Neural progenitor cell (in vitro differentiated cells): ENCODE results near the gene GPR137B. TPM values are rescaled to one million over a fixed set of nuclear protein-coding genes. Genes with fewer than 3 reads are reported as not detected.

Experiments used
- DNase-seq: peaks from one replicate; pipeline ENCODE4 v3.0.0-alpha.2; 2016; ENCODE audit warnings: low spot score
- H2AFZ ChIP-seq: fragments of 200-600 bp; sonication (generic); replicated peaks from 2 replicates; pipeline ENCODE4 v1.6.1; 2016; ENCODE audit warnings: antibody characterized with exemption
- H3F3A ChIP-seq: fragments of 200-600 bp; sonication (generic); 2 replicates; pipeline ENCODE4 v1.6.1; 2016; ENCODE audit warnings: antibody characterized with exemption, low read depth
- H3K27ac ChIP-seq: fragments of 200-600 bp; sonication (generic); 2 replicates; pipeline ENCODE4 v1.5.1; 2016; ENCODE audit warnings: mild to moderate bottlenecking
- H3K27me3 ChIP-seq: fragments of 200-600 bp; sonication (generic); 2 replicates; pipeline ENCODE4 v1.6.1; 2016; ENCODE audit warnings: mild to moderate bottlenecking, moderate library complexity
- H3K36me3 ChIP-seq: fragments of 200-600 bp; sonication (generic); 2 replicates; pipeline ENCODE4 v1.5.1; 2016
- H3K4me1 ChIP-seq: fragments of 200-600 bp; sonication (generic); 2 replicates; pipeline ENCODE4 v1.6.1; 2016; ENCODE audit warnings: mixed run types
- H3K4me2 ChIP-seq: fragments of 200-600 bp; sonication (generic); 2 replicates; pipeline ENCODE4 v1.6.1; 2016
- H3K4me3 ChIP-seq: fragments of 200-600 bp; sonication (generic); 2 replicates; pipeline ENCODE4 v1.5.1; 2016
- H3K79me2 ChIP-seq: fragments of 200-600 bp; sonication (generic); 2 replicates; pipeline ENCODE4 v1.6.1; 2016; ENCODE audit warnings: low read depth
- H3K9ac ChIP-seq: fragments of 200-600 bp; sonication (generic); 2 replicates; pipeline ENCODE4 v1.6.1; 2016
- H3K9me3 ChIP-seq: fragments of 200-600 bp; sonication (generic); 2 replicates; pipeline ENCODE4 v1.5.1; 2016; ENCODE audit warnings: low read depth
- H4K20me1 ChIP-seq: fragments of 200-600 bp; sonication (generic); 2 replicates; pipeline ENCODE4 v1.6.1; 2016; ENCODE audit warnings: low read depth
- H3K27ac Mint-ChIP-seq: 3 replicates; pipeline ENCODE4 v1.8.0; 2021; ENCODE audit warnings: mixed read lengths
- H3K27me3 Mint-ChIP-seq: 2 replicates; pipeline ENCODE4 v1.8.0; 2022; ENCODE audit warnings: low read depth, mild to moderate bottlenecking, inconsistent platforms, moderate library complexity, mixed read lengths; ENCODE audit not compliant: insufficient read depth
- H3K36me3 Mint-ChIP-seq: 3 replicates; pipeline ENCODE4 v1.8.0; 2021; ENCODE audit warnings: mixed read lengths
- H3K4me1 Mint-ChIP-seq: 3 replicates; pipeline ENCODE4 v1.8.0; 2021; ENCODE audit warnings: mixed read lengths
- H3K4me3 Mint-ChIP-seq: 3 replicates; pipeline ENCODE4 v1.8.0; 2021; ENCODE audit warnings: mild to moderate bottlenecking, moderate library complexity, mixed read lengths
- H3K9me3 Mint-ChIP-seq: 3 replicates; pipeline ENCODE4 v1.8.0; 2020; ENCODE audit warnings: mixed read lengths
- CTCF ChIP-seq: fragments of 200-600 bp; sonication (generic); IDR thresholded peaks from 2 replicates; pipeline ENCODE4 v1.5.1; 2017; ENCODE audit warnings: antibody characterized with exemption, mild to moderate bottlenecking
- EZH2 ChIP-seq: fragments of 200-600 bp; sonication (generic); IDR thresholded peaks from 2 replicates; pipeline ENCODE4 v1.6.1; 2017; ENCODE audit warnings: antibody characterized with exemption, mild to moderate bottlenecking, moderate library complexity
- EZH2phosphoT487 ChIP-seq: fragments of 200-600 bp; sonication (generic); IDR thresholded peaks from 2 replicates; pipeline ENCODE4 v1.6.1; 2017; ENCODE audit warnings: antibody characterized with exemption
- total RNA-seq: library from RNA; depleted of rRNA; stranded (reverse); fragments of >200 nt; gene quantifications from 2 replicates; pipeline ENCODE4 v1.2.3, GENCODE V29; 2015; ENCODE audit warnings: low replicate concordance

GPR137B gene
- total RNA-seq, 1 donor from 2014 or later = 4.3 TPM

GRCh38 chr1:236228411-236228810 lies 86.1 kb downstream of the GPR137B start:
- Histone ChIP-seq H3K27ac (no peak overlapping the region), H3K27me3 (no peaks in the 10 kb centered on the region), H2AFZ (no peak overlapping the region), H3K4me2 (no peak overlapping the region), H3K9me3 (no peaks in the 10 kb centered on the region), H3F3A (no peaks in the 10 kb centered on the region), H3K4me3 (no peak overlapping the region), H3K79me2 (no peaks in the 10 kb centered on the region), H3K36me3 (no peaks in the 10 kb centered on the region), H3K4me1 (no peaks in the 10 kb centered on the region), H4K20me1 (no peaks in the 10 kb centered on the region), H3K9ac (no peak overlapping the region)
- DNase-seq = no peak
- Mint-ChIP-seq H3K36me3 (peaks cover 2% of the 10 kb centered on the region), H3K4me1 (no peaks in the 10 kb centered on the region), H3K9me3 (no peaks in the 10 kb centered on the region), H3K4me3 (no peak overlapping the region), H3K27me3 (no peaks in the 10 kb centered on the region), H3K27ac (no peak overlapping the region)
- no peak for TF ChIP-seq EZH2
- no peak for TF ChIP-seq CTCF
- no peak for TF ChIP-seq EZH2phosphoT487

DNA sequence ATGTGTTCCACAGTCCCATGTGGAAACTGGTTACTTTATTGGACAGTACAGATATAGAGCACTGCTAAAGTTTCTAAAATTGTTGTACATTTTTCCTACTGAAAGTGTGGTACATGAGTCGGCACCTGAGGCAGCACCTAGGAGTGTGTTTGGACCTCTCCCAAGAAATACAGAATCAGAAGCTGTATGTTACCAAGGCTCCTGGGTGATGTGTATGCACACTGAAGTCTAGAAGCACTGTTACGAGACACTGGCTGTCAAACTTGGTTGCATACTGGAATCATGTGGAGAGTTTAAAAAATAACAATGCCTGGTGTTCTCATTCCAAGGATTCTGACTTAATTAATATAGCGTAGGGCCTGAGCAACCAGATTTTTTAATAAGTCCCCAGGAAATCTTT lies 92.8 kb downstream of the GPR137B start:
- Histone ChIP-seq H3K4me2 (no peak overlapping the region), H3K27ac (no peak overlapping the region), H4K20me1 (no peaks in the 10 kb centered on the region), H3K4me1 (no peaks in the 10 kb centered on the region), H3K79me2 (no peaks in the 10 kb centered on the region), H3F3A (no peaks in the 10 kb centered on the region), H3K27me3 (no peaks in the 10 kb centered on the region), H3K9ac (no peak overlapping the region), H3K9me3 (no peaks in the 10 kb centered on the region), H2AFZ (no peak overlapping the region), H3K36me3 (no peaks in the 10 kb centered on the region), H3K4me3 (no peak overlapping the region)
- no peak for DNase-seq
- Mint-ChIP-seq H3K9me3 (no peaks in the 10 kb centered on the region), H3K4me3 (no peak overlapping the region), H3K27ac (no peak overlapping the region), H3K27me3 (peaks cover 2% of the 10 kb centered on the region), H3K36me3 (no peaks in the 10 kb centered on the region), H3K4me1 (no peaks in the 10 kb centered on the region)
- TF ChIP-seq CTCF (no peak), EZH2phosphoT487 (no peak), EZH2 (no peak)

DNA sequence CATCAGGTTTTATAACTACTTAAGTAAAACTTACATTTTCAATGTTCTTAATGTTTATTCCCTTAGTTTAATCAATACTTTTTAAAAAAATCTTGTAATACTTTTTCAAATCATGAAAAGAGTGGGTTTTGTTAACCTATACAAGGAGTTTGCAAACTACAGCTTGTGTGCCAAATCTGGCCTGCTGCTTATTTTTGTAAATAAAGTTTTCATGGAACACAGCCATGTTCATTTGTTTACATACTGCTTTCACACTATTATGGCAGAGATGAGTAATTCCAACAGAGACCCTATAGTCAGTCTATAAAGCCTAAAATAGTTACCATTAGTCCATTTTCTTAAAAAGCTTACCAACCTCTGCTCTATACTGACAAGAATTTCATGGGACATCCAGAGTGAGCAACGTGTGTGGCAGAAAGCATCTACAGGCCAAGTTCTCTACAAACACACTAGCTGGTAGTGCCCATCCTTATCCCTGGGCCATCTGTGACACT lies 96.8 kb downstream of the GPR137B start:
- DNase-seq = no peak
- Histone ChIP-seq H3K36me3 (no peaks in the 10 kb centered on the region), H3K4me1 (no peaks in the 10 kb centered on the region), H3K4me3 (no peak overlapping the region), H3K27ac (no peak overlapping the region), H3K4me2 (no peak overlapping the region), H3K9ac (no peak overlapping the region), H3F3A (no peaks in the 10 kb centered on the region), H2AFZ (no peak overlapping the region), H3K27me3 (no peaks in the 10 kb centered on the region), H4K20me1 (no peaks in the 10 kb centered on the region), H3K79me2 (no peaks in the 10 kb centered on the region), H3K9me3 (no peaks in the 10 kb centered on the region)
- peaks cover 2% of the 10 kb centered on the region for H3K27me3 Mint-ChIP-seq
- no peaks in the 10 kb centered on the region for H3K36me3 Mint-ChIP-seq
- H3K4me1 Mint-ChIP-seq = no peaks in the 10 kb centered on the region
- no peak overlapping the region for H3K27ac Mint-ChIP-seq
- TF ChIP-seq EZH2 = no peak
- no peak for TF ChIP-seq EZH2phosphoT487
- no peak for TF ChIP-seq CTCF
- no peaks in the 10 kb centered on the region for H3K9me3 Mint-ChIP-seq
- H3K4me3 Mint-ChIP-seq = no peak overlapping the region
